ENCODE results near the gene MAX.

MAX gene

GRCh38 chr14:65079768-65080167 is 22.5 kb downstream of the MAX start:
- TF ChIP-seq, protein P1, sequence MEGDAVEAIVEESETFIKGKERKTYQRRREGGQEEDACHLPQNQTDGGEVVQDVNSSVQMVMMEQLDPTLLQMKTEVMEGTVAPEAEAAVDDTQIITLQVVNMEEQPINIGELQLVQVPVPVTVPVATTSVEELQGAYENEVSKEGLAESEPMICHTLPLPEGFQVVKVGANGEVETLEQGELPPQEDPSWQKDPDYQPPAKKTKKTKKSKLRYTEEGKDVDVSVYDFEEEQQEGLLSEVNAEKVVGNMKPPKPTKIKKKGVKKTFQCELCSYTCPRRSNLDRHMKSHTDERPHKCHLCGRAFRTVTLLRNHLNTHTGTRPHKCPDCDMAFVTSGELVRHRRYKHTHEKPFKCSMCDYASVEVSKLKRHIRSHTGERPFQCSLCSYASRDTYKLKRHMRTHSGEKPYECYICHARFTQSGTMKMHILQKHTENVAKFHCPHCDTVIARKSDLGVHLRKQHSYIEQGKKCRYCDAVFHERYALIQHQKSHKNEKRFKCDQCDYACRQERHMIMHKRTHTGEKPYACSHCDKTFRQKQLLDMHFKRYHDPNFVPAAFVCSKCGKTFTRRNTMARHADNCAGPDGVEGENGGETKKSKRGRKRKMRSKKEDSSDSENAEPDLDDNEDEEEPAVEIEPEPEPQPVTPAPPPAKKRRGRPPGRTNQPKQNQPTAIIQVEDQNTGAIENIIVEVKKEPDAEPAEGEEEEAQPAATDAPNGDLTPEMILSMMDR (IDR thresholded peaks at IDR 0.05; ENCODE audit: low read depth, low read length), result no peak
- no peak overlapping the region for H3K4me3 ChIP-seq (ENCODE audit: low read depth, low read length)

DNA sequence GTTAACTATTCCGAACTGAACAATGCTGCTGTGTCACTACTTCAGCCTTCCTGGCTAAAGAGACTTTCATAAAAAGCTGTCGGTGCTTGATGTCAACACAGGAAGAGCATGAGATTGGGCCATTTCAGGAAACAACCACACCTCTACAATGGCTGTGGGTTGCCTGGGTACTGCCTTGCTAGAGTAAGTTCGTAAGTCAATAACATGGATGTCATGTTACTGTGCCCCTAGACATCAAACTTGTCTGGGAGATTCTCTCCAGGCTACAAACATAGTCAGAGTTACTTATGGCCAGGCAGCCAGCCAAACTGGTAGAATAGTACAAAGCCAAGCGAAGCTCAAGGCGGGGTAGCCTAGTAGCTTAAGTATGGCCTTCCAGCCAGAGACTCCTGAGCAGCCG is 23.1 kb downstream of the MAX start:
- H3K4me3 ChIP-seq (ENCODE audit: low read depth, low read length), result no peak overlapping the region
- TF ChIP-seq, protein P1 (IDR thresholded peaks at IDR 0.05; ENCODE audit: low read depth, low read length), result no peak

- H3K4me3 ChIP-seq (ENCODE audit: low read depth, low read length), result no peak overlapping the region
- TF ChIP-seq, protein P1 (IDR thresholded peaks at IDR 0.05; ENCODE audit: low read depth, low read length), result no peak
Observed at GRCh38 chr14:65077318-65077717, 25.0 kb downstream of the MAX start.

GRCh38 chr14:65075628-65076325 is 26.5 kb downstream of the MAX start:
- H3K4me3 ChIP-seq (ENCODE audit: low read depth, low read length), result no peak overlapping the region

GRCh38 chr14:65074449-65075150 is 27.7 kb downstream of the MAX start:
- TF ChIP-seq, protein P1 (IDR thresholded peaks at IDR 0.05; ENCODE audit: low read depth, low read length), result no peak
- H3K4me3 ChIP-seq (ENCODE audit: low read depth, low read length), result no peak overlapping the region

More at GRCh38 chr14:65075628-65076325, 26.5 kb downstream of the MAX start:
- TF ChIP-seq, protein P1 (IDR thresholded peaks at IDR 0.05; ENCODE audit: low read depth, low read length), result no peak

DNA sequence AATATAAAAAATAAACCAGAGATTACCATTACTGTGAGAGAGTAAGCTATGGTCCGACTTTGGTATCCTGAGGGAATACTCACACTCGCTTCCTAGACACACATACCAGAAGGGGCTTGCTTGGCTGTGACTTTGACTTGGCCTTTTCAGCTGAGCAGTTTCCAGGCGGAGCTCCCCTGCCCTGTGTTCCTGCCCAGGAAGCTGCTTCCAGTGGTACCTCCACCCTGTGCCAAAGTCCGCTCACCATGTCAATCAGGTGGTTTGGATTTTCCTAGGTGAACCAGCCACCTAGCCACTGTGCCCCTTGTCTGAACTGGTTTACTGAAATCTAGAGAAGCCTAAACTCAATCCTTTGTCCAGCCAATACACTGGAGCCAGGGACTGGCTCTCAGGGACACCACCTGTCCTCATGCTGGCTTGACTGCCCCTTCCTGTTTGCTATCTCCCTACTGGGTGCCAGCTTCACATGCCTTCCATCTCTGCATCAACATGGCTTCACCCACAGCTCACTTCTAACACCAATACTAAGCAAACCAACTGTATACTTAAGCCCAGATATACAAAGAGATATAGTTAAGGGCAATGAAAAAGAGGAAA is 28.6 kb downstream of the MAX start:
- TF ChIP-seq, protein P1 (IDR thresholded peaks at IDR 0.05; ENCODE audit: low read depth, low read length), result no peak
- no peak overlapping the region for H3K4me3 ChIP-seq (ENCODE audit: low read depth, low read length)

- TF ChIP-seq, protein P1 (IDR thresholded peaks at IDR 0.05; ENCODE audit: low read depth, low read length), result no peak
- H3K4me3 ChIP-seq (ENCODE audit: low read depth, low read length), result no peak overlapping the region
Observed at GRCh38 chr14:65072937-65073336, 29.4 kb downstream of the MAX start.

Measured in WI38 (cell line).